Measurements from ENCODE around the gene CHORDC1. TPM values are rescaled to one million over a fixed set of nuclear protein-coding genes. Genes with fewer than 3 reads are reported as not detected.

The CHORDC1 gene
- total and polyA plus RNA-seq, 2 of the 13 experiments (the other 11 are each of a cell fraction or from before 2014, with no cell fraction given), result 19.1 to 73.5 TPM

DNA sequence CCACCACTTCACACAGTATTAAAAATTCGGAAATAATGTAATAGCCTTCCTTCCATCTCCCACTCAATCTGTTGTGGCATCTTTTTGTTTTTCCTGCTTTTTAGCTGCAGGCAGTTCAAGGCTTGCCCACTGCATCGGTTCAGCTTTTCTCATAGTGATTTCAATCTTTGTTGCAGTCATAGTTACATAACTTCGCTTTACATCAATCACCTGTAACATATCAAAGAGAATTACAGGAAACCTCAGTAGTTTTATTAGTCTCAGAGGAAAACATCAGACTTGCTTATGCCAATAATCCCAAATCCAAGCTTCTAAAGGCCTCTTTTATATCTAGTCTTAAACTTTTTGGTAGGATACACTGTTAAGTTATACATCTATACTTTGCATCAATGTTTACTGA, 20.5 kb downstream of the CHORDC1 start:
- no peak overlapping the region for H3K9ac ChIP-seq (ENCODE audit: insufficient read depth, low read depth, low read length)
- in situ Hi-C loops (cut with HindIII; ENCODE audit: extremely low pct_ligation_motif_present, low pct_unique_long_range_greater_than_20kb), result no loop called here
- H3K9me3 ChIP-seq (ENCODE audit: low read length), result no peaks in the 10 kb centered on the region
- H3K4me2 ChIP-seq (ENCODE audit: low read depth, low read length), result no peak overlapping the region
- WGBS (ENCODE audit: low lambda C conversion rate), result 96% methylated on average over 3 of the region's 3 CpGs
- no peak overlapping the region for H2AFZ ChIP-seq (ENCODE audit: low read length)
- no peak for FAIRE-seq
- H3K27me3 ChIP-seq (ENCODE audit: control insufficient read depth in 1 of 2, insufficient read depth in 2 of 2, low read length in 2 of 2), result no peaks in the 10 kb centered on the region
- CTCF ChIA-PET (ENCODE audit: low intra/inter-chr PET ratio, low total read pairs), result no interaction called here
- H3K79me2 ChIP-seq (ENCODE audit: insufficient read depth, low read length), result no peaks in the 10 kb centered on the region
- intact Hi-C loops (cut with micrococcal nuclease; ENCODE audit: unreplicated experiment), result no loop called here
- H3K4me1 ChIP-seq (ENCODE audit: insufficient read depth, low read length), result no peaks in the 10 kb centered on the region
- DNase-seq (ENCODE audit: low spot score), result no peak
- POLR2A ChIA-PET, result no interaction called here
- H4K20me1 ChIP-seq (ENCODE audit: insufficient read depth, low read length), result no peaks in the 10 kb centered on the region
- TF ChIP-seq SKI (IDR thresholded peaks at IDR 0.05; ENCODE audit: partially characterized antibody) (no peak), U2AF1 (optimal IDR thresholded peaks at IDR 0.05; ENCODE audit: low read depth, low read length) (no peak), BCL6 (CRISPR knock-in tag; IDR thresholded peaks at IDR 0.05) (no peak), SSRP1 (CRISPR knock-in tag; IDR thresholded peaks at IDR 0.05) (no peak), ZNF354B (CRISPR knock-in tag; IDR thresholded peaks at IDR 0.05) (no peak), GABPA (IDR thresholded peaks at IDR 0.05; ENCODE audit: low read depth, low read length) (no peak), GABPA (CRISPR knock-in tag; IDR thresholded peaks at IDR 0.05; ENCODE audit: low read depth) (no peak)
- TF ChIP-seq, protein P1, sequence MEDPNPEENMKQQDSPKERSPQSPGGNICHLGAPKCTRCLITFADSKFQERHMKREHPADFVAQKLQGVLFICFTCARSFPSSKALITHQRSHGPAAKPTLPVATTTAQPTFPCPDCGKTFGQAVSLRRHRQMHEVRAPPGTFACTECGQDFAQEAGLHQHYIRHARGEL (CRISPR knock-in tag; IDR thresholded peaks at IDR 0.05), result no peak
- TF ChIP-seq, protein P2, sequence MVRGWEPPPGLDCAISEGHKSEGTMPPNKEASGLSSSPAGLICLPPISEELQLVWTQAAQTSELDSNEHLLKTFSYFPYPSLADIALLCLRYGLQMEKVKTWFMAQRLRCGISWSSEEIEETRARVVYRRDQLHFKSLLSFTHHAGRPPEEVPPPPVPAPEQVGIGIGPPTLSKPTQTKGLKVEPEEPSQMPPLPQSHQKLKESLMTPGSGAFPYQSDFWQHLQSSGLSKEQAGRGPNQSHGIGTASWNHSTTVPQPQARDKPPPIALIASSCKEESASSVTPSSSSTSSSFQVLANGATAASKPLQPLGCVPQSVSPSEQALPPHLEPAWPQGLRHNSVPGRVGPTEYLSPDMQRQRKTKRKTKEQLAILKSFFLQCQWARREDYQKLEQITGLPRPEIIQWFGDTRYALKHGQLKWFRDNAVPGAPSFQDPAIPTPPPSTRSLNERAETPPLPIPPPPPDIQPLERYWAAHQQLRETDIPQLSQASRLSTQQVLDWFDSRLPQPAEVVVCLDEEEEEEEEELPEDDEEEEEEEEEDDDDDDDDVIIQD (CRISPR knock-in tag; IDR thresholded peaks at IDR 0.05; ENCODE audit: low read depth), result no peak
- TF ChIP-seq, protein P3, sequence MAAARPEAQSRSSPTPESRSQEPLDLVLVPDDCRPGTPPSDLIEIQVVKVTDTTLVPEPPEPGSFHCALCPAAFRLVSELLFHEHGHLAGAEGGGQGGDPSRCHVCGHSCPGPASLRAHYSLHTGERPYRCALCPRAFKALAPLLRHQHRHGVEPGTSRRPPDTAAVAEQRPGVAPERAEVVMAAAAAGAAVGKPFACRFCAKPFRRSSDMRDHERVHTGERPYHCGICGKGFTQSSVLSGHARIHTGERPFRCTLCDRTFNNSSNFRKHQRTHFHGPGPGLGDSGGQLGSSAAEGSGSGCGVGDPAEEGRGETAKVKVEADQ (CRISPR knock-in tag; IDR thresholded peaks at IDR 0.05; ENCODE audit: borderline replicate concordance), result no peak
- BruUV-seq (replicated peaks), result no TSS peak
- no peak overlapping the region for H3K4me3 ChIP-seq (replicated peaks in 1 of 3; ENCODE audit: insufficient read depth in 1 of 3, low read depth in 2 of 3, low read length in 3 of 3)
- H3K36me3 ChIP-seq (replicated peaks in 1 of 2; ENCODE audit: control insufficient read depth in 1 of 2, insufficient read depth in 2 of 2, low read length in 2 of 2), result peaks cover 1 to 12% of the 10 kb centered on the region in 2 experiments; a peak in 4 of 5 replicates
- no peak overlapping the region for H3K27ac ChIP-seq (ENCODE audit: extremely low read length, insufficient read depth, low read length)
- ATAC-seq, result no peak
